ENCODE measurements around the gene CDK7.
"Not testable (repeated sequence)": the region's sequence is repeated elsewhere in the genome, so short reads cannot be mapped to it uniquely, and the experiment has no call there.

Gene CDK7

DNA sequence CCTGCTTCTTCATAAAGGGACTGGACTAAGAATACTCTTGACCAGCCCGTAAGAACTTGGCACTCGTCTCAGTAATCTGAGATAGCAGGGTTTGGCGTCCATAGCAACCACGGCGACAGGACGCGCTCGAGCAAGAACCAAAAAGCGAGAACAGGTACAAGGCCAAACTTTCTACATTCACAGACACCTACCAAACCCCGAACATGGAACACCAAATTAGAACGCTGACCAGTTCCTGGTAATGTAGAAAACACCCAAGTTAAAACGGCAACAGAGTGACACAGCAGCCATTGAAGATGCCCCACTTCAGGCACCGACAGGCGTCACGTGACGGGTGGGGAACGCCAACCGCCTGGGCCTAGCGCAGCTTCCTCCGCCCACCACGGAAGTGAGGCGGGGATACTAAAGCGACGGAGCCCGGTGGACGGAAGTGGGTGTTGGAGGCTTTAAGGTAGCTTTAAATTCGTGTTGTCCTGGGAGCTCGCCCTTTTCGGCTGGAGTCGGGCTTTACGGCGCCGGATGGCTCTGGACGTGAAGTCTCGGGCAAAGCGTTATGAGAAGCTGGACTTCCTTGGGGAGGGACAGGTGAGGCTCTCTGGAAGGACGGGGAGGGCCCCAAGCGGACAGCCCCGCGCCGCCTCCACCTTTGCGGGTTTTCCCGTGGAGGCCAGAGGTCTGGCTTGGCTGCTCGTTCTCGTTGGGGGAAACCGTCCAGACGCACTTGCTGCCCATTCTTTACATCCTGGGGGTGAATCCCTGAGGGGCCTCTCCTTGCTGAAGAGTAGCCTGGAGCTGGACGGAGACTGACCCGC, at the start of gene CDK7:
TSS of gene CDK7 (plus strand) at position 430 of the 812 bp plus-strand sequence. CDS start at position 520, 90 bp downstream.
- H3K4me3 ChIP-seq (ENCODE audit: low read depth, low read length): peak within 1 kb of the TSS; percentile 84
- peak; percentile 73 for DNase-seq (ENCODE audit: low read depth)

- DNase-seq (ENCODE audit: low read depth): no peak
- no peak overlapping the region for H3K4me3 ChIP-seq (ENCODE audit: low read depth, low read length)
These were observed 47.3 kb upstream of the CDK7 start for GRCh38 chr5:69187342-69187741.

DNA sequence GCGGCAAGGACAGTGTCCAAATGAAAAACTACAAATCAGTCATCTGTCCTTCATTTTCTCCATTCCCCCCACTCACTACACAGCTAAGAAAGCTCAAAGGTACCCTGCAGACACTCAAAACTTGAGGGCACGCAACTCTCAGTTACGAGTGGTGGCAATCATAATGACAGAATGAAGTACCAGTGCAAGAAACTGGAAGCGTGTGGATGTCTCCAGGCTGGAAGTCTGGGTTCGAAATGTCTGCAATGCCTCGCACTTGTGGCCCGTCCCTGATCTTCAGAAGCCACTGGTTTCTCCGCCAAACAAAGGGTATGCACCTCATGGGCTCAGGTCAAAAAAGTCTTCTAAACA, 45.9 kb upstream of the CDK7 start:
- peak overlapping the region; percentile 88 for H3K4me3 ChIP-seq (ENCODE audit: low read depth, low read length)
- DNase-seq (ENCODE audit: low read depth): no peak

DNA sequence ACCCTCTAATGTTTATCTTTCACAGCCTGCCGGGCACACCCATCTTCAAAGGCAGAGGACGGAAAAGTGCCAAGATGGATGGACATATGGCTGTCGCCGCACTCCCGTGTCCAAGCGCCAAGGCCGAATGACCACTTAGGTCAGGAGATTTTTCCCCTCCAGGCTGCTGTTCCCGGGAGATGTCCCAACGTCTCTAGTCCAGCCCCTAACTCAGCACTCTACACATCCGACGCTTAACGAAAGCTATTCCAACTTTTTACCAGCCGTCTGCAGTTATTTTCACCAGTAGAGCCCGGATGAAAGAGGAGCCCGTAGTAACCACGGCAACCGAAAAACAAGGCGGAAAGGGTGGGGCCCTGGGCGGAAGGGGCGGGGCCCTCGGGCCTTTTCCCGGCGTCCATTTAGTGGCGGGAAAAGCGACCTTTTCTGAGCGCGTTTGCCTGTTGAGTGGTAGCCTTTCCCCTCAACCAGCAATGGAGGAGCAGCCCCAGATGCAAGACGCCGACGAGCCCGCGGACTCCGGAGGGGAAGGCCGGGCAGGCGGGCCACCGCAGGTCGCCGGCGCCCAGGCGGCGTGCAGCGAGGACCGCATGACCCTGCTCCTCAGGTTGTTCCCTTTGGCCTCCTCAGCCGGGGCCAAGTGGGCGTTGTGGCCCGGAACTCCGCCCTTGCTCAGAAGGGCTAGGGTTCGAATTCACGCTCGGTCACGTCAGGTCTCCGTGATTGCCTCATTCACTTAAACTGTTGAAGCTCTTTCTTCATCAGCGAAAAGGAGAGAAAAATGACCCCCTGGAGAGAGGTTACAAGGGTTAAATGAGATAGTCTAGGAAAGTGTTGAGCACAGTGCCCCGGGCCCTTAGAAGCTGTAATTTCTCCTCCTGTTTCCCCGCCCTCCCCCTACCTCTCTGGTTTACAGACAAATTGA, 45.3 kb upstream of the CDK7 start, which contains the start of gene CENPH:
TSS of gene CENPH (plus strand) at position 422 of the 925 bp plus-strand sequence. CDS start at position 474, 52 bp downstream.
- peak; percentile 50 for DNase-seq (ENCODE audit: low read depth)
- H3K4me3 ChIP-seq (ENCODE audit: low read depth, low read length): peak within 1 kb of the TSS; percentile 88

- no peak overlapping the region for H3K4me3 ChIP-seq (ENCODE audit: low read depth, low read length)
- DNase-seq (ENCODE audit: low read depth): no peak
These were observed 32.2 kb upstream of the CDK7 start for GRCh38 chr5:69202497-69202896.

- H3K4me3 ChIP-seq (ENCODE audit: low read depth, low read length): no peak overlapping the region
- DNase-seq (ENCODE audit: low read depth): no peak
These were observed 28.0 kb upstream of the CDK7 start for GRCh38 chr5:69206528-69207190.

DNA sequence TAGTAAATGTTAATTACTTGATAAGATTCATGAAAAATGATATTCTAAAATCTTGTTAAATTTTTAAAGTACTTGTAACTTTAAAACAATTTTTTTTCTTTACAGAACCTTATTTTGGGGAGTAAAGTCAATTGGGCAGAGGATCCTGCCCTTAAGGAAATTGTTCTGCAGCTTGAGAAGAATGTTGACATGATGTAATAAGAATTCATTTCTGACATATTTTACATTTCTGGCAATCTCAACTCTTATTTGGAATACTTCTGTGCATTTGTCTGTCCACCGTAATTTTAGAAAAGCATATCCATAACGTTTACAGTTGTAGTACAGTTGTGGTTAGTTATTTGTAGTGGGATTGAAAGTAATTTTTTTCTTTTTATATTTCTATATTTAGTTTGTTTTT, 25.1 kb upstream of the CDK7 start:
- DNase-seq (ENCODE audit: low read depth): no peak
- H3K4me3 ChIP-seq (ENCODE audit: low read depth, low read length): no peak overlapping the region

GRCh38 chr5:69211200-69211599, 23.5 kb upstream of the CDK7 start:
- DNase-seq (ENCODE audit: low read depth): no peak
- no peak overlapping the region for H3K4me3 ChIP-seq (ENCODE audit: low read depth, low read length)

- DNase-seq (ENCODE audit: low read depth): no peak
- no peak overlapping the region for H3K4me3 ChIP-seq (ENCODE audit: low read depth, low read length)
These were observed 22.7 kb upstream of the CDK7 start for GRCh38 chr5:69212022-69212421.

GRCh38 chr5:69213513-69214215, 21.0 kb upstream of the CDK7 start:
- DNase-seq (ENCODE audit: low read depth): no peak
- H3K4me3 ChIP-seq (ENCODE audit: low read depth, low read length): no peak overlapping the region

GRCh38 chr5:69217151-69217511, 17.6 kb upstream of the CDK7 start:
- no peak for DNase-seq (ENCODE audit: low read depth)
- peak overlapping the region; percentile 99 for H3K4me3 ChIP-seq (ENCODE audit: low read depth, low read length)

GRCh38 chr5:69217548-69218526, 16.8 kb upstream of the CDK7 start:
- peak overlapping the region; percentile 99 for H3K4me3 ChIP-seq (ENCODE audit: low read depth, low read length)
- peak; percentile 69 for DNase-seq (ENCODE audit: low read depth)

- DNase-seq (ENCODE audit: low read depth): no peak
- no peak overlapping the region for H3K4me3 ChIP-seq (ENCODE audit: low read depth, low read length)
These were observed 14.7 kb upstream of the CDK7 start for GRCh38 chr5:69219939-69220338.

DNA sequence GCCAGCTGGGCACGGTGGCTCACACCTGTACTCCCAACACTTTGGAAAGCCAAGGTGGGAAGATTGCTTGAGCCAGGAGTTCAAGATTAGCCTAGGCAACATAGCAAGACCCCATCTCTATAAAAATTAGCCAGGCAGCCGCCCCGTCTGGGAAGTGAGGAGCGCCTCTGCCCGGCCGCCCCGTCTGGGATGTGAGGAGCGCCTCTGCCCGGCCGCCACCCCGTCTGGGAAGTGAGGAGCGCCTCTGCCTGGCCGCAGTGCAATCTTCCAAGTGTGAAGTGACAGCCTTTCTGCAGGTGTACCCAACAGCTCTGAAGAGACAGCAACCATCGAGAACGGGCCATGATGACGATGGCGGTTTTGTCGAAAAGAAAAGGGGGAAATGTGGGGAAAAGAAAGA, 14.3 kb upstream of the CDK7 start:
- DNase-seq (ENCODE audit: low read depth); H3K4me3 ChIP-seq (ENCODE audit: low read depth, low read length): not testable (repeated sequence)

- not testable (repeated sequence) for DNase-seq (ENCODE audit: low read depth)
These were observed 13.9 kb upstream of the CDK7 start for GRCh38 chr5:69220833-69221232.

GRCh38 chr5:69224520-69224919, 10.2 kb upstream of the CDK7 start:
- no peak overlapping the region for H3K4me3 ChIP-seq (ENCODE audit: low read depth, low read length)
- no peak for DNase-seq (ENCODE audit: low read depth)

More at GRCh38 chr5:69220833-69221232, 13.9 kb upstream of the CDK7 start:
- H3K4me3 ChIP-seq (ENCODE audit: low read depth, low read length): not testable (repeated sequence)

GRCh38 chr5:69225860-69226259, 8.8 kb upstream of the CDK7 start:
- no peak overlapping the region for H3K4me3 ChIP-seq (ENCODE audit: low read depth, low read length)
- DNase-seq (ENCODE audit: low read depth): no peak

GRCh38 chr5:69230181-69230580, 4.5 kb upstream of the CDK7 start:
- DNase-seq (ENCODE audit: low read depth): no peak
- H3K4me3 ChIP-seq (ENCODE audit: low read depth, low read length): no peak overlapping the region
